ENCODE results near the gene LPGAT1.

LPGAT1 gene

GRCh38 chr1:211761400-211761799 is 69.2 kb downstream of the LPGAT1 start:
- DNase-seq = peak; percentile 62

- DNase-seq = no peak
Observed at GRCh38 chr1:211756471-211757020, 74.0 kb downstream of the LPGAT1 start.

- no peak for DNase-seq
Observed at GRCh38 chr1:211753649-211754251, 76.8 kb downstream of the LPGAT1 start.

- no peak for DNase-seq
Observed at GRCh38 chr1:211752951-211753486, 77.5 kb downstream of the LPGAT1 start.

- DNase-seq = no peak
Observed at GRCh38 chr1:211752317-211752716, 78.2 kb downstream of the LPGAT1 start.

GRCh38 chr1:211751438-211751837 is 79.1 kb downstream of the LPGAT1 start:
- DNase-seq = no peak

- no peak for DNase-seq
Observed at GRCh38 chr1:211750599-211750998, 80.0 kb downstream of the LPGAT1 start.

GRCh38 chr1:211749251-211749650 is 81.3 kb downstream of the LPGAT1 start:
- no peak for DNase-seq

- no peak for DNase-seq
Observed at GRCh38 chr1:211748810-211749209, 81.8 kb downstream of the LPGAT1 start.

GRCh38 chr1:211742889-211743529 is 87.6 kb downstream of the LPGAT1 start:
- DNase-seq = no peak

GRCh38 chr1:211742272-211742671 is 88.3 kb downstream of the LPGAT1 start:
- DNase-seq = no peak

- DNase-seq = no peak
Observed at GRCh38 chr1:211741788-211742187, 88.8 kb downstream of the LPGAT1 start.

- no peak for DNase-seq
Observed at GRCh38 chr1:211741116-211741515, 89.4 kb downstream of the LPGAT1 start.

- DNase-seq = no peak
Observed at GRCh38 chr1:211739671-211740411, 90.7 kb downstream of the LPGAT1 start.

GRCh38 chr1:211738691-211739301 is 91.8 kb downstream of the LPGAT1 start:
- DNase-seq = no peak

- DNase-seq = no peak
Observed at GRCh38 chr1:211738096-211738690, 92.4 kb downstream of the LPGAT1 start.

- DNase-seq = no peak
Observed at GRCh38 chr1:211737115-211738035, 93.2 kb downstream of the LPGAT1 start.

- DNase-seq = no peak
Observed at GRCh38 chr1:211736351-211736915, 94.1 kb downstream of the LPGAT1 start.

GRCh38 chr1:211735208-211736170 is 95.1 kb downstream of the LPGAT1 start:
- no peak for DNase-seq

- DNase-seq = no peak
Observed at GRCh38 chr1:211734791-211735190, 95.8 kb downstream of the LPGAT1 start.
